Erythroblast (primary cell): ENCODE data around the gene AVEN.

Experiments used
- GATA1 ChIP-seq: IDR thresholded peaks from 2 replicates; pipeline ENCODE4 v1.6.1; 2011; ENCODE audit warnings: low read depth, mild to moderate bottlenecking, control low read depth, low read length, moderate library complexity
- POLR2A ChIP-seq: IDR thresholded peaks from 2 replicates; pipeline ENCODE4 v1.6.1; 2011; ENCODE audit warnings: mild to moderate bottlenecking, low read length

GRCh38 chr15:33866101-33866737 lies 172.8 kb downstream of the AVEN start:
- TF ChIP-seq POLR2A (no peak), GATA1 (no peak)
